ENCODE data around the gene EVL. TPM values are rescaled to one million over a fixed set of nuclear protein-coding genes. Genes with fewer than 3 reads are reported as not detected.

Gene EVL
- total and polyA plus RNA-seq, 2 donors (not counting 1 experiment from before 2014, with no cell fraction given): 23.5 to 28.1 TPM

GRCh38 chr14:100143934-100144333, 78.7 kb downstream of the EVL start:
- no peaks in the 10 kb centered on the region for H3K9me3 ChIP-seq (ENCODE audit: control insufficient read depth, insufficient read depth, low read depth, low read length)
- DNase-seq (ENCODE audit: low read depth in 2 of 2): no peak
- no peak overlapping the region for H3K4me3 ChIP-seq (replicated peaks in 1 of 4; ENCODE audit: control extremely low read depth in 1 of 4, insufficient read depth in 1 of 4, low read depth in 3 of 4, low read length in 4 of 4)
- no peak overlapping the region for H3K9ac ChIP-seq (ENCODE audit: insufficient read depth, low read length)
- TF ChIP-seq EZH2 (IDR thresholded peaks at IDR 0.05; ENCODE audit: low read length, missing control alignments): no peak
- no peak for TF ChIP-seq CTCF (conservative IDR thresholded peaks at IDR 0.05 in 1 of 2, IDR thresholded peaks at IDR 0.05 in 1 of 2; ENCODE audit: low read depth in 1 of 2, low read length in 2 of 2)
- no peak overlapping the region for H3K4me2 ChIP-seq (ENCODE audit: extremely low read depth, insufficient read depth, low read length)
- H3K36me3 ChIP-seq (ENCODE audit: control insufficient read depth, insufficient read depth, low read length): no peaks in the 10 kb centered on the region
- H3K27ac ChIP-seq (ENCODE audit: insufficient read depth, low read length): no peak overlapping the region
- H4K20me1 ChIP-seq (ENCODE audit: control insufficient read depth, extremely low read depth, insufficient read depth, low read length): no peaks in the 10 kb centered on the region
- H3K4me1 ChIP-seq (ENCODE audit: control insufficient read depth, extremely low read depth, insufficient read depth, low read length): no peaks in the 10 kb centered on the region
- no peaks in the 10 kb centered on the region for H3K27me3 ChIP-seq (ENCODE audit: control insufficient read depth, insufficient read depth, low read length)
- no peak overlapping the region for H2AFZ ChIP-seq (ENCODE audit: low read length)
- H3K79me2 ChIP-seq (ENCODE audit: control insufficient read depth, insufficient read depth, low read length): no peaks in the 10 kb centered on the region

- Histone ChIP-seq H3K79me2 (ENCODE audit: control insufficient read depth, insufficient read depth, low read length) (no peaks in the 10 kb centered on the region), H4K20me1 (ENCODE audit: control insufficient read depth, extremely low read depth, insufficient read depth, low read length) (no peaks in the 10 kb centered on the region), H3K27ac (ENCODE audit: insufficient read depth, low read length) (no peak overlapping the region), H3K36me3 (ENCODE audit: control insufficient read depth, insufficient read depth, low read length) (no peaks in the 10 kb centered on the region), H3K9me3 (ENCODE audit: control insufficient read depth, insufficient read depth, low read depth, low read length) (no peaks in the 10 kb centered on the region), H3K4me2 (ENCODE audit: extremely low read depth, insufficient read depth, low read length) (no peak overlapping the region), H3K9ac (ENCODE audit: insufficient read depth, low read length) (no peak overlapping the region), H3K4me1 (ENCODE audit: control insufficient read depth, extremely low read depth, insufficient read depth, low read length) (no peaks in the 10 kb centered on the region), H3K27me3 (ENCODE audit: control insufficient read depth, insufficient read depth, low read length) (no peaks in the 10 kb centered on the region), H2AFZ (ENCODE audit: low read length) (no peak overlapping the region), H3K4me3 (replicated peaks in 1 of 4; ENCODE audit: control extremely low read depth in 1 of 4, insufficient read depth in 1 of 4, low read depth in 3 of 4, low read length in 4 of 4) (no peak overlapping the region)
- no peak for TF ChIP-seq CTCF (conservative IDR thresholded peaks at IDR 0.05 in 1 of 2, IDR thresholded peaks at IDR 0.05 in 1 of 2; ENCODE audit: low read depth in 1 of 2, low read length in 2 of 2)
- TF ChIP-seq EZH2 (IDR thresholded peaks at IDR 0.05; ENCODE audit: low read length, missing control alignments): no peak
- no peak for DNase-seq (ENCODE audit: low read depth in 2 of 2)
Measured at GRCh38 chr14:100144645-100144995, 79.4 kb downstream of the EVL start.

GRCh38 chr14:100144996-100145646, 79.9 kb downstream of the EVL start:
- Histone ChIP-seq H3K9ac (ENCODE audit: insufficient read depth, low read length) (no peak overlapping the region), H3K27me3 (ENCODE audit: control insufficient read depth, insufficient read depth, low read length) (no peaks in the 10 kb centered on the region), H3K9me3 (ENCODE audit: control insufficient read depth, insufficient read depth, low read depth, low read length) (no peaks in the 10 kb centered on the region), H3K27ac (ENCODE audit: insufficient read depth, low read length) (no peak overlapping the region), H3K36me3 (ENCODE audit: control insufficient read depth, insufficient read depth, low read length) (no peaks in the 10 kb centered on the region), H4K20me1 (ENCODE audit: control insufficient read depth, extremely low read depth, insufficient read depth, low read length) (no peaks in the 10 kb centered on the region), H3K4me1 (ENCODE audit: control insufficient read depth, extremely low read depth, insufficient read depth, low read length) (no peaks in the 10 kb centered on the region), H3K79me2 (ENCODE audit: control insufficient read depth, insufficient read depth, low read length) (no peaks in the 10 kb centered on the region), H2AFZ (ENCODE audit: low read length) (no peak overlapping the region), H3K4me3 (replicated peaks in 1 of 4; ENCODE audit: control extremely low read depth in 1 of 4, insufficient read depth in 1 of 4, low read depth in 3 of 4, low read length in 4 of 4) (no peak overlapping the region), H3K4me2 (ENCODE audit: extremely low read depth, insufficient read depth, low read length) (no peak overlapping the region)
- no peak for DNase-seq (ENCODE audit: low read depth in 2 of 2)
- no peak for TF ChIP-seq CTCF (conservative IDR thresholded peaks at IDR 0.05 in 1 of 2, IDR thresholded peaks at IDR 0.05 in 1 of 2; ENCODE audit: low read depth in 1 of 2, low read length in 2 of 2)
- no peak for TF ChIP-seq EZH2 (IDR thresholded peaks at IDR 0.05; ENCODE audit: low read length, missing control alignments)

Data from fibroblast of lung (primary cell).